ENCODE measurements around the gene SZRD1.
A peak's percentile ranks its signal among the peaks of the same experiment; 100 is the strongest.

SZRD1 gene

GRCh38 chr1:16376971-16377370 is 9.9 kb downstream of the SZRD1 start:
- H3K4me3 ChIP-seq (ENCODE audit: low read depth, low read length): no peak overlapping the region
- no peak for TF ChIP-seq CTCF (IDR thresholded peaks at IDR 0.05; ENCODE audit: insufficient read depth, low read depth, low read length, missing control alignments)
- no peak for DNase-seq (ENCODE audit: low read depth)

- TF ChIP-seq CTCF (IDR thresholded peaks at IDR 0.05; ENCODE audit: insufficient read depth, low read depth, low read length, missing control alignments): no peak
- H3K4me3 ChIP-seq (ENCODE audit: low read depth, low read length): no peak overlapping the region
- DNase-seq (ENCODE audit: low read depth): no peak
These were observed 11.4 kb downstream of the SZRD1 start for GRCh38 chr1:16378443-16378842.

GRCh38 chr1:16380868-16381267 is 13.8 kb downstream of the SZRD1 start:
- DNase-seq (ENCODE audit: low read depth): no peak
- no peak for TF ChIP-seq CTCF (IDR thresholded peaks at IDR 0.05; ENCODE audit: insufficient read depth, low read depth, low read length, missing control alignments)
- no peak overlapping the region for H3K4me3 ChIP-seq (ENCODE audit: low read depth, low read length)

GRCh38 chr1:16383888-16384287 is 16.8 kb downstream of the SZRD1 start:
- no peak overlapping the region for H3K4me3 ChIP-seq (ENCODE audit: low read depth, low read length)
- TF ChIP-seq CTCF (IDR thresholded peaks at IDR 0.05; ENCODE audit: insufficient read depth, low read depth, low read length, missing control alignments): no peak
- DNase-seq (ENCODE audit: low read depth): no peak

- no peak for DNase-seq (ENCODE audit: low read depth)
- peak overlapping the region; percentile 47; the same call in 1 of the 2 replicates for H3K4me3 ChIP-seq (ENCODE audit: low read depth, low read length)
- TF ChIP-seq CTCF (IDR thresholded peaks at IDR 0.05; ENCODE audit: insufficient read depth, low read depth, low read length, missing control alignments): no peak
These were observed 18.8 kb downstream of the SZRD1 start for GRCh38 chr1:16385659-16386453.

- H3K4me3 ChIP-seq (ENCODE audit: low read depth, low read length): peak overlapping the region; percentile 47
- no peak for TF ChIP-seq CTCF (IDR thresholded peaks at IDR 0.05; ENCODE audit: insufficient read depth, low read depth, low read length, missing control alignments)
- DNase-seq (ENCODE audit: low read depth): peak; percentile 33
These were observed 19.5 kb downstream of the SZRD1 start for GRCh38 chr1:16386454-16387113.
